Liver (tissue), 9 donors: Measurements from ENCODE around the gene CAMSAP1. TPM values are rescaled to one million over a fixed set of nuclear protein-coding genes. Genes with fewer than 3 reads are reported as not detected.

Source experiments
- DNase-seq: peaks from one replicate; pipeline ENCODE4 v3.0.0-alpha.2; 2017; ENCODE audit warnings: low spot score
- H3K27ac ChIP-seq, 2 donors: one replicate each; pipeline ENCODE4 v1.7.0; 2013; ENCODE audit warnings: inconsistent platforms in 2 of 2, low read length in 2 of 2, control low read depth in 1 of 2, low read depth in 1 of 2, mild to moderate bottlenecking in 1 of 2
- H3K27me3 ChIP-seq, 4 donors: one replicate each; pipeline versions ENCODE4 v1.6.1 to v1.7.0; 2013; ENCODE audit warnings: low read length in 3 of 4, inconsistent platforms in 1 of 4, mild to moderate bottlenecking in 1 of 4, moderate library complexity in 1 of 4; ENCODE audit not compliant: control insufficient read depth in 4 of 4, insufficient read depth in 4 of 4
- H3K36me3 ChIP-seq, 4 donors: one replicate each; pipeline versions ENCODE4 v1.6.1 to v1.7.0; 2013; ENCODE audit warnings: low read length in 3 of 4, mild to moderate bottlenecking in 3 of 4, low read depth in 1 of 4, moderate library complexity in 1 of 4; ENCODE audit not compliant: control insufficient read depth in 4 of 4, insufficient read depth in 3 of 4
- H3K4me1 ChIP-seq, 4 donors: one replicate each; pipeline versions ENCODE4 v1.6.1 to v1.7.0; 2013; ENCODE audit warnings: low read length in 3 of 4, mild to moderate bottlenecking in 3 of 4, moderate library complexity in 1 of 4; ENCODE audit not compliant: control insufficient read depth in 4 of 4, insufficient read depth in 4 of 4
- H3K4me3 ChIP-seq, 3 donors: one replicate each; pipeline versions ENCODE4 v1.6.1 to v1.7.0; 2013; ENCODE audit warnings: low read length in 3 of 3, control low read depth in 1 of 3, low read depth in 1 of 3, mild to moderate bottlenecking in 1 of 3
- H3K9ac ChIP-seq, 2 donors: one replicate each; pipeline ENCODE4 v1.7.0; 2013; ENCODE audit warnings: low read length in 2 of 2, mild to moderate bottlenecking in 2 of 2, moderate library complexity in 2 of 2, control low read depth in 1 of 2, low read depth in 1 of 2
- H3K9me3 ChIP-seq, 4 donors: one replicate each; pipeline versions ENCODE4 v1.6.1 to v1.7.0; 2013; ENCODE audit warnings: low read length in 3 of 4; ENCODE audit not compliant: control insufficient read depth in 4 of 4
- ATF3 ChIP-seq: IDR thresholded peaks from 2 replicates; pipeline ENCODE4 v1.6.1; 2016; ENCODE audit warnings: antibody characterized with exemption
- CTCF ChIP-seq: fragments of 150-350 bp; IDR thresholded peaks from 2 replicates; pipeline ENCODE4 v1.5.1; 2017; ENCODE audit warnings: improper control_type of control experiment, low read depth, low read length; ENCODE audit not compliant: missing input control
- EGR1 ChIP-seq, 2 donors: IDR thresholded peaks; 2 replicates each; pipeline ENCODE4 v1.6.1; 2016 to 2018; ENCODE audit warnings: antibody characterized with exemption in 2 of 2, low read depth in 2 of 2
- FOXA1 ChIP-seq: IDR thresholded peaks from 2 replicates; pipeline ENCODE4 v1.6.1; 2016; ENCODE audit warnings: antibody characterized with exemption
- FOXA2 ChIP-seq: IDR thresholded peaks from 2 replicates; pipeline ENCODE4 v1.6.1; 2016; ENCODE audit warnings: antibody characterized with exemption
- GABPA ChIP-seq, 2 donors: IDR thresholded peaks in 1 of 2; conservative IDR thresholded peaks in 1 of 2; 2 replicates each; pipeline ENCODE4 v1.6.1; 2016; ENCODE audit warnings: antibody characterized with exemption in 2 of 2, mild to moderate bottlenecking in 1 of 2, moderate library complexity in 1 of 2
- HNF4A ChIP-seq, 2 donors: conservative IDR thresholded peaks; 2 replicates each; pipeline ENCODE4 v1.6.1; 2016; ENCODE audit warnings: antibody characterized with exemption in 2 of 2, mild to moderate bottlenecking in 2 of 2
- HNF4G ChIP-seq: IDR thresholded peaks from 2 replicates; pipeline ENCODE4 v1.6.1; 2016; ENCODE audit warnings: antibody characterized with exemption
- JUND ChIP-seq, 2 donors: IDR thresholded peaks; 2 replicates each; pipeline ENCODE4 v1.6.1; 2016; ENCODE audit warnings: antibody characterized with exemption in 2 of 2
- MAX ChIP-seq: IDR thresholded peaks from 2 replicates; pipeline ENCODE4 v1.6.1; 2016; ENCODE audit warnings: antibody characterized with exemption
- NR2F2 ChIP-seq: IDR thresholded peaks from 2 replicates; pipeline ENCODE4 v1.6.1; 2016; ENCODE audit warnings: antibody characterized with exemption
- RAD21 ChIP-seq, 2 donors: IDR thresholded peaks; 2 replicates each; pipeline ENCODE4 v1.6.1; 2016; ENCODE audit warnings: antibody characterized with exemption in 2 of 2, mild to moderate bottlenecking in 2 of 2
- REST ChIP-seq: IDR thresholded peaks from 2 replicates; pipeline ENCODE4 v1.6.1; 2016; ENCODE audit warnings: antibody characterized with exemption, mild to moderate bottlenecking
- RXRA ChIP-seq, 2 donors: IDR thresholded peaks; 2 replicates each; pipeline ENCODE4 v1.6.1; 2017 to 2018; ENCODE audit warnings: antibody characterized with exemption in 2 of 2, mild to moderate bottlenecking in 1 of 2
- SP1 ChIP-seq: IDR thresholded peaks from 2 replicates; pipeline ENCODE4 v1.6.1; 2018; ENCODE audit warnings: antibody characterized with exemption, mild to moderate bottlenecking
- TAF1 ChIP-seq: conservative IDR thresholded peaks from 2 replicates; pipeline ENCODE4 v1.6.1; 2016; ENCODE audit warnings: antibody characterized with exemption, mild to moderate bottlenecking
- YY1 ChIP-seq: IDR thresholded peaks from 2 replicates; pipeline ENCODE4 v1.6.1; 2016; ENCODE audit warnings: antibody characterized with exemption, mild to moderate bottlenecking
- ZBTB33 ChIP-seq: IDR thresholded peaks from 2 replicates; pipeline ENCODE4 v1.6.1; 2016; ENCODE audit warnings: antibody characterized with exemption
- WGBS: extraction: QIAGEN DNeasy Blood & Tissue Kit; methylation state at CpG from one replicate; pipeline ENCODE4 v1.1.7; 2013; 5-methylcytosine and 5-hydroxymethylcytosine counted together
- polyA plus RNA-seq, 2 donors: library from polyadenylated mRNA; stranded (reverse) in 1 of 2; unstranded in 1 of 2; fragments of 200-250 nt in 1 of 2; fragments of >200 nt in 1 of 2; fragmentation: Nextera tagmentation in 1 of 2; extraction: Ambion mirVana in 1 of 2; gene quantifications; one replicate each; pipeline versions ENCODE4 v1.2.1 to v1.2.3, GENCODE V29; 2013 to 2015
- total RNA-seq, 2 donors: library from RNA; depleted of rRNA; stranded (reverse); fragments of >200 nt; gene quantifications; one replicate each; pipeline ENCODE4 v1.2.3, GENCODE V29; 2014
- donor health status: healthy.
- donor health status: healthy.
- donor health status: healthy.
- donor health status: healthy.
- donor health status: healthy.

Gene CAMSAP1
- total and polyA plus RNA-seq, 4 donors, result 0.97 to 6.4 (median 5.1) TPM

GRCh38 chr9:135901826-135902225, 5.5 kb downstream of the CAMSAP1 start:
- H3K4me3 ChIP-seq, result no peak overlapping the region
- WGBS, result 95% methylated on average over 2 of the region's 2 CpGs
- no peak overlapping the region for H3K9ac ChIP-seq
- no peaks in the 10 kb centered on the region for H3K9me3 ChIP-seq
- H3K36me3 ChIP-seq, result no peaks in the 10 kb centered on the region
- H3K4me1 ChIP-seq, result peaks cover 3 to 15% (median 11%) of the 10 kb centered on the region in 4 donors
- TF ChIP-seq EGR1 (IDR thresholded peaks at IDR 0.05; ENCODE audit: low read depth in 2 of 2) (no peak), GABPA (IDR thresholded peaks at IDR 0.05 in 1 of 2, conservative IDR thresholded peaks at IDR 0.05 in 1 of 2) (no peak), NR2F2 (no peak), REST (no peak), HNF4G (no peak), FOXA2 (no peak), RAD21 (IDR thresholded peaks at IDR 0.05) (no peak), FOXA1 (no peak)
- no peak for DNase-seq
- no peak overlapping the region for H3K27ac ChIP-seq
- H3K27me3 ChIP-seq, result no peaks in the 10 kb centered on the region

GRCh38 chr9:135901031-135901758, 6.2 kb downstream of the CAMSAP1 start:
- no peaks in the 10 kb centered on the region for H3K27me3 ChIP-seq
- H3K9ac ChIP-seq, result no peak overlapping the region
- H3K4me3 ChIP-seq, result no peak overlapping the region
- whole genome bisulfite sequencing, result 95% methylated on average over 9 of the region's 9 CpGs
- H3K27ac ChIP-seq, result no peak overlapping the region
- no peak for DNase-seq
- peaks cover 3 to 11% (median 9%) of the 10 kb centered on the region in 4 donors for H3K4me1 ChIP-seq
- H3K36me3 ChIP-seq, result no peaks in the 10 kb centered on the region
- TF ChIP-seq YY1 (no peak), ZBTB33 (no peak), CTCF (no peak), SP1 (no peak), RAD21 (IDR thresholded peaks at IDR 0.05) (no peak), NR2F2 (no peak), FOXA2 (no peak), EGR1 (IDR thresholded peaks at IDR 0.05; ENCODE audit: low read depth in 2 of 2) (no peak), TAF1 (no peak), RXRA (IDR thresholded peaks at IDR 0.05) (no peak), GABPA (IDR thresholded peaks at IDR 0.05 in 1 of 2, conservative IDR thresholded peaks at IDR 0.05 in 1 of 2) (no peak), HNF4A (conservative IDR thresholded peaks at IDR 0.05) (no peak), HNF4G (no peak), ATF3 (no peak), REST (no peak), MAX (no peak), JUND (IDR thresholded peaks at IDR 0.05) (no peak), FOXA1 (no peak)
- H3K9me3 ChIP-seq, result no peaks in the 10 kb centered on the region
